Left ventricle myocardium inferior (tissue), 1 donor: ENCODE data around the gene DOCK3. TPM values are rescaled to one million over a fixed set of nuclear protein-coding genes. Genes with fewer than 3 reads are reported as not detected.

Experiments used
- DNase-seq: peaks from one replicate; pipeline ENCODE4 v3.0.0-alpha.2; 2020
- H3K27ac ChIP-seq: fragments of 200-600 bp; replicated peaks from 2 replicates; pipeline ENCODE4 v1.8.0; 2021
- H3K27me3 ChIP-seq: fragments of 200-600 bp; 2 replicates; pipeline ENCODE4 v1.8.0; 2021; ENCODE audit warnings: low read depth
- H3K36me3 ChIP-seq: fragments of 200-600 bp; 2 replicates; pipeline ENCODE4 v1.8.0; 2021
- H3K4me1 ChIP-seq: fragments of 200-600 bp; 2 replicates; pipeline ENCODE4 v1.8.0; 2021
- H3K4me3 ChIP-seq: fragments of 200-600 bp; 2 replicates; pipeline ENCODE4 v1.8.0; 2021; ENCODE audit warnings: mild to moderate bottlenecking, moderate library complexity
- H3K9me3 ChIP-seq: fragments of 200-600 bp; replicated peaks from 2 replicates; pipeline ENCODE4 v1.8.0; 2021
- CTCF ChIP-seq: fragments of 200-600 bp; IDR thresholded peaks from 2 replicates; pipeline ENCODE4 v1.8.0; 2021; ENCODE audit warnings: antibody characterized with exemption, mild to moderate bottlenecking, borderline replicate concordance
- intact Hi-C: fragments of 100-400 bp; cut with micrococcal nuclease; formaldehyde crosslinking; loops from one replicate; pipeline ENCODE4 v1.11.0; 2022
- total RNA-seq: library from RNA; stranded (reverse); fragmentation: NEBNext Ultra II Directional; extraction: Animal tissue kit (Norgen Biotek cat#: 25700); gene quantifications from one replicate; pipeline ENCODE4 v1.2.1, GENCODE V29; 2021
- donor health status: DM: no; HTN: yes; CAD: no; lungs with severe emphysema.

Gene DOCK3
- total RNA-seq, 1 donor from 2014 or later = 3.9 TPM

- TF ChIP-seq CTCF = no peak
- no peak overlapping the region for H3K4me3 ChIP-seq
- peaks cover 19% of the 10 kb centered on the region for H3K4me1 ChIP-seq
- no peaks in the 10 kb centered on the region for H3K9me3 ChIP-seq
- no peak for DNase-seq
- H3K27me3 ChIP-seq = no peaks in the 10 kb centered on the region
- H3K36me3 ChIP-seq = peaks cover 57% of the 10 kb centered on the region
- H3K27ac ChIP-seq = no peak overlapping the region
- intact Hi-C loops = no loop called here
Measured at GRCh38 chr3:51401735-51402134, 727.0 kb downstream of the DOCK3 start.

- intact Hi-C loops = no loop called here
- TF ChIP-seq CTCF = no peak
- Histone ChIP-seq H3K36me3 (peaks cover 40% of the 10 kb centered on the region), H3K4me1 (peaks cover 4% of the 10 kb centered on the region), H3K27ac (no peak overlapping the region), H3K4me3 (no peak overlapping the region), H3K27me3 (no peaks in the 10 kb centered on the region), H3K9me3 (no peaks in the 10 kb centered on the region)
- DNase-seq = no peak
Measured at GRCh38 chr3:51403675-51404074, 728.9 kb downstream of the DOCK3 start.

GRCh38 chr3:51408021-51408420 lies 733.3 kb downstream of the DOCK3 start:
- Histone ChIP-seq H3K27ac (no peak overlapping the region), H3K4me1 (no peaks in the 10 kb centered on the region), H3K36me3 (peaks cover 43% of the 10 kb centered on the region), H3K9me3 (no peaks in the 10 kb centered on the region), H3K27me3 (no peaks in the 10 kb centered on the region), H3K4me3 (no peak overlapping the region)
- intact Hi-C loops = no loop called here
- DNase-seq = no peak
- no peak for TF ChIP-seq CTCF

- peaks cover 47% of the 10 kb centered on the region for H3K36me3 ChIP-seq
- intact Hi-C loops = no loop called here
- DNase-seq = no peak
Measured at GRCh38 chr3:51408813-51409212, 734.1 kb downstream of the DOCK3 start.

GRCh38 chr3:51422211-51422610 lies 747.5 kb downstream of the DOCK3 start:
- H3K9me3 ChIP-seq = no peaks in the 10 kb centered on the region
- no peaks in the 10 kb centered on the region for H3K4me1 ChIP-seq
- no peak for TF ChIP-seq CTCF
- DNase-seq = no peak
- H3K27me3 ChIP-seq = no peaks in the 10 kb centered on the region
- no peak overlapping the region for H3K27ac ChIP-seq
- H3K36me3 ChIP-seq = peaks cover 69% of the 10 kb centered on the region
- intact Hi-C loops = no loop called here
- no peak overlapping the region for H3K4me3 ChIP-seq

More at GRCh38 chr3:51408813-51409212, 734.1 kb downstream of the DOCK3 start:
- no peak overlapping the region for H3K4me3 ChIP-seq
- no peaks in the 10 kb centered on the region for H3K27me3 ChIP-seq
- no peaks in the 10 kb centered on the region for H3K4me1 ChIP-seq
- H3K9me3 ChIP-seq = no peaks in the 10 kb centered on the region
- no peak for TF ChIP-seq CTCF
- no peak overlapping the region for H3K27ac ChIP-seq

GRCh38 chr3:51426921-51427320 lies 752.2 kb downstream of the DOCK3 start:
- no peak for TF ChIP-seq CTCF
- DNase-seq = no peak
- Histone ChIP-seq H3K4me3 (no peak overlapping the region), H3K27me3 (no peaks in the 10 kb centered on the region), H3K27ac (no peak overlapping the region), H3K4me1 (no peaks in the 10 kb centered on the region), H3K9me3 (no peaks in the 10 kb centered on the region), H3K36me3 (peaks cover 71% of the 10 kb centered on the region)
- intact Hi-C loops = no loop called here
